Neural cell (in vitro differentiated cells): Measurements from ENCODE around the gene LOXL4.

Experiments
- EP300 ChIP-seq: fragments of 450-650 bp; conservative IDR thresholded peaks from 2 replicates; pipeline ENCODE4 v1.6.1; 2014; ENCODE audit warnings: antibody characterized with exemption, mild to moderate bottlenecking, moderate library complexity; ENCODE audit not compliant: poor library complexity, severe bottlenecking
- EZH2 ChIP-seq: fragments of 200-600, 300-800 bp; shearing (Covaris generic), sonication (generic); IDR thresholded peaks from 2 replicates; pipeline ENCODE4 v1.6.1; 2014; ENCODE audit warnings: antibody characterized with exemption, low read length, borderline replicate concordance, mild to moderate bottlenecking; ENCODE audit not compliant: insufficient read depth, poor library complexity, severe bottlenecking
- POLR2AphosphoS5 ChIP-seq: IDR thresholded peaks from 2 replicates; pipeline ENCODE4 v1.6.1; 2012
- TAF1 ChIP-seq: IDR thresholded peaks from 2 replicates; pipeline ENCODE4 v1.6.1; 2012; ENCODE audit warnings: low read depth
- TF ChIP-seq, protein P1 (sequence below): fragments of 450-650 bp; IDR thresholded peaks from 2 replicates; pipeline ENCODE4 v1.5.1; 2014; ENCODE audit warnings: antibody characterized with exemption, mild to moderate bottlenecking, moderate library complexity; ENCODE audit not compliant: poor library complexity, severe bottlenecking
- TF ChIP-seq, protein P2 (sequence below): IDR thresholded peaks from 2 replicates; pipeline ENCODE4 v1.6.1; 2012; ENCODE audit warnings: borderline replicate concordance

GRCh38 chr10:98299341-98299740, 31.3 kb upstream of the LOXL4 start:
- TF ChIP-seq, protein P1, sequence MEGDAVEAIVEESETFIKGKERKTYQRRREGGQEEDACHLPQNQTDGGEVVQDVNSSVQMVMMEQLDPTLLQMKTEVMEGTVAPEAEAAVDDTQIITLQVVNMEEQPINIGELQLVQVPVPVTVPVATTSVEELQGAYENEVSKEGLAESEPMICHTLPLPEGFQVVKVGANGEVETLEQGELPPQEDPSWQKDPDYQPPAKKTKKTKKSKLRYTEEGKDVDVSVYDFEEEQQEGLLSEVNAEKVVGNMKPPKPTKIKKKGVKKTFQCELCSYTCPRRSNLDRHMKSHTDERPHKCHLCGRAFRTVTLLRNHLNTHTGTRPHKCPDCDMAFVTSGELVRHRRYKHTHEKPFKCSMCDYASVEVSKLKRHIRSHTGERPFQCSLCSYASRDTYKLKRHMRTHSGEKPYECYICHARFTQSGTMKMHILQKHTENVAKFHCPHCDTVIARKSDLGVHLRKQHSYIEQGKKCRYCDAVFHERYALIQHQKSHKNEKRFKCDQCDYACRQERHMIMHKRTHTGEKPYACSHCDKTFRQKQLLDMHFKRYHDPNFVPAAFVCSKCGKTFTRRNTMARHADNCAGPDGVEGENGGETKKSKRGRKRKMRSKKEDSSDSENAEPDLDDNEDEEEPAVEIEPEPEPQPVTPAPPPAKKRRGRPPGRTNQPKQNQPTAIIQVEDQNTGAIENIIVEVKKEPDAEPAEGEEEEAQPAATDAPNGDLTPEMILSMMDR: no peak
- TF ChIP-seq EZH2 (no peak), EP300 (no peak), TAF1 (no peak), POLR2AphosphoS5 (no peak)
- TF ChIP-seq, protein P2, sequence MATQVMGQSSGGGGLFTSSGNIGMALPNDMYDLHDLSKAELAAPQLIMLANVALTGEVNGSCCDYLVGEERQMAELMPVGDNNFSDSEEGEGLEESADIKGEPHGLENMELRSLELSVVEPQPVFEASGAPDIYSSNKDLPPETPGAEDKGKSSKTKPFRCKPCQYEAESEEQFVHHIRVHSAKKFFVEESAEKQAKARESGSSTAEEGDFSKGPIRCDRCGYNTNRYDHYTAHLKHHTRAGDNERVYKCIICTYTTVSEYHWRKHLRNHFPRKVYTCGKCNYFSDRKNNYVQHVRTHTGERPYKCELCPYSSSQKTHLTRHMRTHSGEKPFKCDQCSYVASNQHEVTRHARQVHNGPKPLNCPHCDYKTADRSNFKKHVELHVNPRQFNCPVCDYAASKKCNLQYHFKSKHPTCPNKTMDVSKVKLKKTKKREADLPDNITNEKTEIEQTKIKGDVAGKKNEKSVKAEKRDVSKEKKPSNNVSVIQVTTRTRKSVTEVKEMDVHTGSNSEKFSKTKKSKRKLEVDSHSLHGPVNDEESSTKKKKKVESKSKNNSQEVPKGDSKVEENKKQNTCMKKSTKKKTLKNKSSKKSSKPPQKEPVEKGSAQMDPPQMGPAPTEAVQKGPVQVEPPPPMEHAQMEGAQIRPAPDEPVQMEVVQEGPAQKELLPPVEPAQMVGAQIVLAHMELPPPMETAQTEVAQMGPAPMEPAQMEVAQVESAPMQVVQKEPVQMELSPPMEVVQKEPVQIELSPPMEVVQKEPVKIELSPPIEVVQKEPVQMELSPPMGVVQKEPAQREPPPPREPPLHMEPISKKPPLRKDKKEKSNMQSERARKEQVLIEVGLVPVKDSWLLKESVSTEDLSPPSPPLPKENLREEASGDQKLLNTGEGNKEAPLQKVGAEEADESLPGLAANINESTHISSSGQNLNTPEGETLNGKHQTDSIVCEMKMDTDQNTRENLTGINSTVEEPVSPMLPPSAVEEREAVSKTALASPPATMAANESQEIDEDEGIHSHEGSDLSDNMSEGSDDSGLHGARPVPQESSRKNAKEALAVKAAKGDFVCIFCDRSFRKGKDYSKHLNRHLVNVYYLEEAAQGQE: no peak
